ENCODE results near the gene PDE8A. TPM values are rescaled to one million over a fixed set of nuclear protein-coding genes. Genes with fewer than 3 reads are reported as not detected.
A peak's percentile ranks its signal among the peaks of the same experiment; 100 is the strongest.

Gene PDE8A
- total RNA-seq, 1 donor from 2014 or later, result 8.6 TPM

DNA sequence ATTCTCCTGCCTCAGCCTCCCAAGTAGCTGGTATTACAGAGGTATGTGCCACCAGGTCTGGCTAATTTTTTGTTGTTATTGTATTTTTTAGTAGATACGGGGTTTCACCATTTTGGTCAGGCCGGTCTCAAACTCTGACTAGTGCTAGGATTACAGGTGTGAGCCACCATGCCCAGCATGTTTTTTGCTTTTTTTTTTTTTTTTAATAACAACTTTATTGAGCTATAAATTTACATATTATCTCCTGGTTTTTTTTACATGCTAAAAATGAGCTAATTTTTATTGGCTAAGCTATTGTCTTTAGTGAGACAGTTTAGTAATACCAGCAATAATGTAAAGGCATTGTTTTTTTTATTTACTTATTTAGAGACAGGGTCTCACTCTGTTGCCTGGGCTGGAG lies 105.2 kb downstream of the PDE8A start:
- no peak overlapping the region for H3K4me3 Mint-ChIP-seq
- DNase-seq (ENCODE audit: low read depth, low spot score), result no peak
- TF ChIP-seq CTCF (conservative IDR thresholded peaks at IDR 0.05), result no peak
- H3K9me3 Mint-ChIP-seq, result peaks cover 3% of the 10 kb centered on the region
- H3K27me3 Mint-ChIP-seq (ENCODE audit: low read depth), result no peaks in the 10 kb centered on the region
- peaks cover 6% of the 10 kb centered on the region for H3K36me3 Mint-ChIP-seq (ENCODE audit: low read depth)
- peaks cover 6% of the 10 kb centered on the region for H3K4me1 Mint-ChIP-seq
- no peak overlapping the region for H3K27ac Mint-ChIP-seq (ENCODE audit: unreplicated experiment)

GRCh38 chr15:85088300-85088699 lies 106.6 kb downstream of the PDE8A start:
- no peak for TF ChIP-seq CTCF (conservative IDR thresholded peaks at IDR 0.05)
- H3K27me3 Mint-ChIP-seq (ENCODE audit: low read depth), result no peaks in the 10 kb centered on the region

DNA sequence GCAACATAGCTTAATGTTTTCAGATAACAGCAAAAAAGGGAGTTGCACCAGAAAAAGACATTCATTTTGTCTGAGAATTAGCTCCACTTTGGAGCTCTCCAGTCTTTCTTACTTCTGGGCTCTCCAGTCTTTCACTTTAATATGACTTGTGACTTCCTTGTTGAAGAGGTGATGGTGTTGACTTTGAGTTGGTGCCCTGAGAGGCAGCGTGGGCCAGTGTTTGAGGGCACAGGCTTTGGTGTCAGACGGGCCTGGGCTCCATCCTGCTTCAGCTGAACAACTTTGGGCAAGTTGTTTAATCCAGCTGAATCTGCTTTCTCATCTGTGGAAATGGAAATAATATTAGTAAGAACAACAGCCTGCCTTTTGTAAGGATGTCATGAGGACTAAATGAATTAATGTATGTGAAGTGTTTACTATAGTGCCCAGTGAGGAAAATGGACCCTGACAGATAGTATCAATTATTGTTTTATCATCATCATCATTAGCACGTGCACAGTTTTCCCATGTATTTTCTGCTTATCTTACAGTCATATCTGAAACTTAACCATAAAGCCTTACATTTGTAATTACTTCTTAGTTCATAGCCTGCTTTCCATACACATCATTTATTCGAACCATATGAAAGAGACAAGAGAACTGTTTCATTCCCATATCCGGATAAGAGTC lies 108.4 kb downstream of the PDE8A start:
- peaks cover 3% of the 10 kb centered on the region for H3K9me3 Mint-ChIP-seq
- no peak for TF ChIP-seq CTCF (conservative IDR thresholded peaks at IDR 0.05)
- no peak overlapping the region for H3K27ac Mint-ChIP-seq (ENCODE audit: unreplicated experiment)
- no peak overlapping the region for H3K4me3 Mint-ChIP-seq
- no peaks in the 10 kb centered on the region for H3K27me3 Mint-ChIP-seq (ENCODE audit: low read depth)
- peaks cover 19% of the 10 kb centered on the region for H3K4me1 Mint-ChIP-seq
- peaks cover 6% of the 10 kb centered on the region for H3K36me3 Mint-ChIP-seq (ENCODE audit: low read depth)
- DNase-seq (ENCODE audit: low read depth, low spot score), result no peak

More at GRCh38 chr15:85088300-85088699, 106.6 kb downstream of the PDE8A start:
- Mint-ChIP-seq H3K36me3 (ENCODE audit: low read depth) (peaks cover 6% of the 10 kb centered on the region), H3K4me3 (no peak overlapping the region), H3K27ac (ENCODE audit: unreplicated experiment) (no peak overlapping the region), H3K9me3 (peaks cover 3% of the 10 kb centered on the region), H3K4me1 (peaks cover 11% of the 10 kb centered on the region)
- DNase-seq (ENCODE audit: low read depth, low spot score), result no peak

DNA sequence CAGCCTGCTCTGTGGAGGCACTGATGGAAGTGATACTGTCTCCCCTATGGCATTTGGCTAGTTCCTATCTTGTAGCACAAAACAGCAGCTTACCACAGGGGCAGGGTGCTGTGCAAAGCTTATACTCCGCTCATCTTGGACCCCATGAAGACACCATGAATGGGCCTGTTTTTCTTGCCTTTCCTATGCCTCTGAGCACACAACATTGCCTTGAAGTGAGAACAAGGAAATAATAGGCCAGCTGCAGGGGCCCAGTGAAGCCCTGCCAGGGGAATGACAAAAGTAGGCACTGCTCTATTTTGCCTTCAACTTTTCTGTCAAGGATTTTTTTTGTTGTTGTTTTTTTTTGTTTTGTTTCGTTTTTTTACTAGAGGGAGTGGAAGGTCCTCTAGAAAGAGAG lies 110.3 kb downstream of the PDE8A start:
- Mint-ChIP-seq H3K36me3 (ENCODE audit: low read depth) (peaks cover 6% of the 10 kb centered on the region), H3K4me1 (peaks cover 19% of the 10 kb centered on the region), H3K27me3 (ENCODE audit: low read depth) (no peaks in the 10 kb centered on the region), H3K9me3 (peaks cover 3% of the 10 kb centered on the region), H3K27ac (ENCODE audit: unreplicated experiment) (peak overlapping the region; percentile 15), H3K4me3 (no peak overlapping the region)
- no peak for TF ChIP-seq CTCF (conservative IDR thresholded peaks at IDR 0.05)
- DNase-seq (ENCODE audit: low read depth, low spot score), result no peak

DNA sequence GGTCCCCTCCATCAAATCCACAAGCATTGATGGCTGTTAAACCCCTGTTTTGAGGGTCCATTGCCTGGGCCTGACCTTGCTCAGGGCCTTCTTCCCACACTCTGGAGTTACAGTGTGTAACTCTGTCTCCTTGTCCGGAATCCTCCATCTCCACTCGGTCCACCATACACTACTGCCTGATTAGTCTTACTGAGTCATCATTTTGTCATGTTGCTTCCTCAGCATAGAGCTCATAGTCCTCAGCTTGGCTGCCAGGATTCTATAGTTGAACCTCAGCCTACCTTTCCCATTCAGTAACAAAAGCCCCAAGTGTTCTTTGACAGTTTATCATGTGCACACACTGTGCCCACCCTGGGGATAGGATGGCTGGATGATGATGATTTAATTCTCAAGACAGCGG lies 113.0 kb downstream of the PDE8A start:
- H3K9me3 Mint-ChIP-seq, result no peaks in the 10 kb centered on the region
- no peak overlapping the region for H3K4me3 Mint-ChIP-seq
- no peak overlapping the region for H3K27ac Mint-ChIP-seq (ENCODE audit: unreplicated experiment)
- H3K36me3 Mint-ChIP-seq (ENCODE audit: low read depth), result no peaks in the 10 kb centered on the region
- no peak for TF ChIP-seq CTCF (conservative IDR thresholded peaks at IDR 0.05)
- DNase-seq (ENCODE audit: low read depth, low spot score), result no peak
- H3K27me3 Mint-ChIP-seq (ENCODE audit: low read depth), result no peaks in the 10 kb centered on the region
- peaks cover 19% of the 10 kb centered on the region for H3K4me1 Mint-ChIP-seq
